ENCODE results near the gene LHB.

DNA sequence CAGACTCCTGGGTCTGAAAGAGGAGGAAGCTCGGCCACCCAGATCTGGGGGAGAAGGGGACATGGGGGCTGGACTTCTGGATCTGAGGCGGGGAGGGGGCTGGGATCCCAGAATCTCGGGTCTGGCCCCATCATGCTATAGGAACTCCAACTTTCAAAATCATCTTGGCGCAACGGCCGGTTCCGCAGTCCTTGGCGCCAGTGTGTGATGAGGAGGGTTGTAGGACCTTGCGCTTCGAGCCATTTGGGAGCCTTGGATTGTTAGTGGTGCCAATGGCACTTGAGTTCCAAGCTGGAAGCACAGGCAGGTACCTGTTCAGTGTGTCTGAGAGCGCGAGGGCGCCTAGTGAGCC is 22.9 kb downstream of the LHB start:
- TF ChIP-seq POLR2A (IDR thresholded peaks at IDR 0.05), result no peak
- TF ChIP-seq CTCF (IDR thresholded peaks at IDR 0.05), result no peak

Measured in testis (tissue), 2 donors.